GM10847 (cell line): ENCODE results near the gene PPP2R5D.

Experiments
- POLR2A ChIP-seq: IDR thresholded peaks from 2 replicates; pipeline ENCODE4 v1.6.1; 2011; ENCODE audit not compliant: insufficient read length; ENCODE audit errors: extremely low read depth

Gene PPP2R5D

GRCh38 chr6:42974919-42975505 is 9.4 kb upstream of the PPP2R5D start:
- no peak for TF ChIP-seq POLR2A

GRCh38 chr6:42978487-42978838 is 5.9 kb upstream of the PPP2R5D start:
- no peak for TF ChIP-seq POLR2A

- TF ChIP-seq POLR2A = peak; percentile 93
Observed at GRCh38 chr6:42978839-42979522, 5.4 kb upstream of the PPP2R5D start, which contains the start of gene PEX6. Gene PEX6 (minus strand): TSS chr6:42979181. CDS start chr6:42979150, 31 bp downstream.

GRCh38 chr6:42979523-42980177 is 4.7 kb upstream of the PPP2R5D start:
- no peak for TF ChIP-seq POLR2A

GRCh38 chr6:42981836-42982235 is 2.5 kb upstream of the PPP2R5D start:
- no peak for TF ChIP-seq POLR2A

- no peak for TF ChIP-seq POLR2A
Observed at GRCh38 chr6:42984924-42985475, 630 bp downstream of the PPP2R5D start.

- no peak for TF ChIP-seq POLR2A
Observed at GRCh38 chr6:42987533-42988451, 3.4 kb downstream of the PPP2R5D start.

- TF ChIP-seq POLR2A = no peak
Observed at GRCh38 chr6:42988486-42989020, 4.2 kb downstream of the PPP2R5D start.

- no peak for TF ChIP-seq POLR2A
Observed at GRCh38 chr6:42989923-42990322, 5.6 kb downstream of the PPP2R5D start.

- no peak for TF ChIP-seq POLR2A
Observed at GRCh38 chr6:42993445-42993844, 9.1 kb downstream of the PPP2R5D start.

- no peak for TF ChIP-seq POLR2A
Observed at GRCh38 chr6:42996513-42996912, 12.1 kb downstream of the PPP2R5D start.

GRCh38 chr6:43001843-43002242 is 17.5 kb downstream of the PPP2R5D start:
- TF ChIP-seq POLR2A = no peak

- TF ChIP-seq POLR2A = no peak
Observed at GRCh38 chr6:43005844-43006243, 21.5 kb downstream of the PPP2R5D start.

- no peak for TF ChIP-seq POLR2A
Observed at GRCh38 chr6:43006251-43006650, 21.9 kb downstream of the PPP2R5D start.

- TF ChIP-seq POLR2A = no peak
Observed at GRCh38 chr6:43007126-43007525, 22.8 kb downstream of the PPP2R5D start.
